WI38 (cell line): Measurements from ENCODE around the gene CELSR1.
"Not testable (repeated sequence)": the region's sequence is repeated elsewhere in the genome, so short reads cannot be mapped to it uniquely, and the experiment has no call there.

Experiments used
- H3K4me3 ChIP-seq: 2 replicates; pipeline ENCODE4 v1.5.1; 2011; ENCODE audit warnings: low read depth, mild to moderate bottlenecking, control low read depth, low read length
- CTCF ChIP-seq: IDR thresholded peaks from 2 replicates; pipeline ENCODE4 v1.5.1; 2012; ENCODE audit warnings: low read depth, mild to moderate bottlenecking, control low read depth, low read length

The CELSR1 gene

GRCh38 chr22:46472722-46473016 is 64.8 kb downstream of the CELSR1 start:
- no peak for TF ChIP-seq CTCF
- H3K4me3 ChIP-seq, result no peak overlapping the region

- H3K4me3 ChIP-seq, result no peak overlapping the region
- TF ChIP-seq CTCF, result no peak
Measured at GRCh38 chr22:46471901-46472721, 65.3 kb downstream of the CELSR1 start.

GRCh38 chr22:46471330-46471729 is 66.1 kb downstream of the CELSR1 start:
- H3K4me3 ChIP-seq, result not testable (repeated sequence)

GRCh38 chr22:46469711-46470110 is 67.7 kb downstream of the CELSR1 start:
- H3K4me3 ChIP-seq, result no peak overlapping the region
- no peak for TF ChIP-seq CTCF

- no peak for TF ChIP-seq CTCF
- H3K4me3 ChIP-seq, result no peak overlapping the region
Measured at GRCh38 chr22:46467006-46467405, 70.4 kb downstream of the CELSR1 start.

GRCh38 chr22:46466255-46466676 is 71.2 kb downstream of the CELSR1 start:
- TF ChIP-seq CTCF, result no peak
- H3K4me3 ChIP-seq, result no peak overlapping the region

GRCh38 chr22:46465793-46466192 is 71.6 kb downstream of the CELSR1 start:
- H3K4me3 ChIP-seq, result no peak overlapping the region
- no peak for TF ChIP-seq CTCF

GRCh38 chr22:46465345-46465720 is 72.1 kb downstream of the CELSR1 start:
- no peak for TF ChIP-seq CTCF
- no peak overlapping the region for H3K4me3 ChIP-seq
